Loucy (cell line): ENCODE data around the gene BCL2L13.

ENCODE experiments used
- EZH2phosphoT487 ChIP-seq: fragments of 200-600 bp; IDR thresholded peaks from 2 replicates; pipeline ENCODE4 v1.6.1; 2018; ENCODE audit warnings: antibody characterized with exemption, mild to moderate bottlenecking, moderate library complexity, borderline replicate concordance
- TF ChIP-seq, protein P1 (sequence below): fragments of 200-600 bp; sonication (generic); conservative IDR thresholded peaks from 2 replicates; pipeline ENCODE4 v1.5.1; 2014; ENCODE audit warnings: mild to moderate bottlenecking, antibody characterized with exemption, low read length

DNA sequence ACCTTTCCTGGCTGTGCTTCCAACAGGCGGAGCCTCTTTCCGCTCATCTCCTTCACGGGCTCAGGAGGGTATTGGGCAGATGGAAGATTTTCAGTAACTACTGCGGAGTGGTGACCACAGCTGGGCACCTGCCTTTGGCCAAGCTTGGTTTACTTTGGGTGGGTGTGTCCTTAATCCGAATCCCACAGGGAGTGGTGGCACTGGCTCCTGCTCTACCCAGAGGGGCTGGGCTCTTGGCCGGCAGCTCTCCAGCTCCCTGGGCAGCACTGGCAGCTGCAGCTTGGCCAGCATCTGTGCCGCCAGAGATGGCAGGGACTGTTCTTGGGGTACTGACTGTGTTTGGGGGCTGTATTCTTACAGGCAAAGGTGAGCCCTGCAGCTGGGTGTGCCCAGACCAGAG, 105.9 kb downstream of the BCL2L13 start:
- TF ChIP-seq, protein P1, sequence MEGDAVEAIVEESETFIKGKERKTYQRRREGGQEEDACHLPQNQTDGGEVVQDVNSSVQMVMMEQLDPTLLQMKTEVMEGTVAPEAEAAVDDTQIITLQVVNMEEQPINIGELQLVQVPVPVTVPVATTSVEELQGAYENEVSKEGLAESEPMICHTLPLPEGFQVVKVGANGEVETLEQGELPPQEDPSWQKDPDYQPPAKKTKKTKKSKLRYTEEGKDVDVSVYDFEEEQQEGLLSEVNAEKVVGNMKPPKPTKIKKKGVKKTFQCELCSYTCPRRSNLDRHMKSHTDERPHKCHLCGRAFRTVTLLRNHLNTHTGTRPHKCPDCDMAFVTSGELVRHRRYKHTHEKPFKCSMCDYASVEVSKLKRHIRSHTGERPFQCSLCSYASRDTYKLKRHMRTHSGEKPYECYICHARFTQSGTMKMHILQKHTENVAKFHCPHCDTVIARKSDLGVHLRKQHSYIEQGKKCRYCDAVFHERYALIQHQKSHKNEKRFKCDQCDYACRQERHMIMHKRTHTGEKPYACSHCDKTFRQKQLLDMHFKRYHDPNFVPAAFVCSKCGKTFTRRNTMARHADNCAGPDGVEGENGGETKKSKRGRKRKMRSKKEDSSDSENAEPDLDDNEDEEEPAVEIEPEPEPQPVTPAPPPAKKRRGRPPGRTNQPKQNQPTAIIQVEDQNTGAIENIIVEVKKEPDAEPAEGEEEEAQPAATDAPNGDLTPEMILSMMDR = no peak
- TF ChIP-seq EZH2phosphoT487 = no peak
